EL (cell line): ENCODE measurements around the gene MYO15B.

Experiments used
- DNase-seq: peaks from one replicate; pipeline ENCODE4 v3.0.0-alpha.2; 2016

Gene MYO15B

GRCh38 chr17:75670868-75671267 is 83.3 kb downstream of the MYO15B start:
- DNase-seq = no peak

- DNase-seq = no peak
Measured at GRCh38 chr17:75672011-75672410, 84.4 kb downstream of the MYO15B start.

DNA sequence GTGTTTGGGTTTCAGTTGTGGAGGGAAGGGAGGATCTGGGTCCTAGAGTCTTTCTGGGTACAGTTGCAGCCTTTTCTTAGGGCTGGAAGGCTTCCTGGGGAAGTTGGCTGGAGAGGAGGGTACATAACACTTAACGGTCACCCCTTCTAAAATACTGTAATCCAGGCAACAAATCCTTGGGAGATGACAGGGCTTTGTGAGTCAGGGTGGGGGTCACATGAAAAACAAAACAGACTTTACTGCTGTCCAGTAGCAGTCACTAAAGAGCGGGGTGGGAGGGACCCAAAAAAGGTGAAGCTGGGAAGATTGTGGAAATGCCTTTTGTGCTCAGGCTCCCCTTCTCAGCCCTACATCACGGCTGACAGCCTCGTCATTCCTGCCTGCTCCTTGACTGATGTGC is 85.9 kb downstream of the MYO15B start:
- DNase-seq = no peak
